COLO668 (cell line): ENCODE measurements around the gene LMNTD1.
"Not testable (repeated sequence)": the region's sequence is repeated elsewhere in the genome, so short reads cannot be mapped to it uniquely, and the experiment has no call there.

Source experiments
- DNase-seq: peaks from one replicate; lab custom pipeline; 2025; ENCODE audit not compliant: unreplicated experiment; lab: John Stamatoyannopoulos, UW

LMNTD1 gene

DNA sequence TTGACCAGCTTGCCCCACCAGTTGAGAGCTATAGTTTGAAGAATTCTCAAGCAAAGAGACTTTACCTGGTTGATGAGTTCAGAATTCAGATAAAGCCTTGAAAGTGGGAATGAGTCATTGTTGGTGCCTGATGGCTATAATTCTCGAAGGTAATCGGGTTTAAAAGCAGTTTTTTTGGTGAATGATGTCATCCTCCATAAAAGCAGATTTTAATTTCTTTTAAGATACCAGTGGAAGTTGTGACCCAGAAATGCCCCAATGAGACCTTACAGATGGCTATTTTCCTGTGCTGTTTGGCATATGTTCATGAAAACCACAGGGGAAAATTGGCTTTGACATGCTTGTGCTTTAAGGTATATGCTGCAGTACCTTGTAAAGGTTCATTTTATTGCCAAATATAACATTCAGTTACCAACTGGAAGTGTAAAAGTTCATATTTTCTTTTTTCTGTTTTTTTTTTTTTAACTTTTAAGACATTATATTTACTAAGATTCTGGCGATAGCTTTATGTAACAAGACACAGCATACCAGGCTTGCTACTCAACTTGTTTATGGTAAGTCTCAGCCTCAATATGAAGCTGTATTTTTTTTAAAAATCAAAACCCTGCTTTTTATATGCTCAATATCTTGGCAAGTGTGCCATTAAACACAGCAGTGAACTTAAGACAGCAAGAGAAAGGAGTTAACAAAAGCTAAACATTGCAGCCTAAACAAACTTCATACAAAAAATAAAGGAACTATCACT, 119.3 kb downstream of the LMNTD1 start:
- DNase-seq, result no peak

DNA sequence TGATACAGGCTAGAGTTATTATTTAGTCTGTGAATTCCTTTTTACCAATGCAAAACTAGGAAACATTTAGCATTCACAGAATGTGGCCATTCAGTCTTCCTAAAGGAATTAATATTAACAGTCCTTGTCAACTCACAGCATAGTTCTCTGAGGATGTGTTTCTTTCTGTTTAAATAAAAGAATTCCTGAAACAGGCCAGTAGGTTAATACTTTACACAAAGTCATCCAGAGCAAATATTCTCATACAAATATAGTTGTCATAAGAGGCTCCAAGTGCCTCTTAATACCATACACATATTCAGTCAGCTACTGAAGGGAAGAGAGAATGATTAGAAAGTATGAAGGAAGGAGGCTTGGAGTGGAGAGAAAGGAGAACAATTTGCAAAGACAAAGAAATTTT, 120.1 kb downstream of the LMNTD1 start:
- no peak for DNase-seq

DNA sequence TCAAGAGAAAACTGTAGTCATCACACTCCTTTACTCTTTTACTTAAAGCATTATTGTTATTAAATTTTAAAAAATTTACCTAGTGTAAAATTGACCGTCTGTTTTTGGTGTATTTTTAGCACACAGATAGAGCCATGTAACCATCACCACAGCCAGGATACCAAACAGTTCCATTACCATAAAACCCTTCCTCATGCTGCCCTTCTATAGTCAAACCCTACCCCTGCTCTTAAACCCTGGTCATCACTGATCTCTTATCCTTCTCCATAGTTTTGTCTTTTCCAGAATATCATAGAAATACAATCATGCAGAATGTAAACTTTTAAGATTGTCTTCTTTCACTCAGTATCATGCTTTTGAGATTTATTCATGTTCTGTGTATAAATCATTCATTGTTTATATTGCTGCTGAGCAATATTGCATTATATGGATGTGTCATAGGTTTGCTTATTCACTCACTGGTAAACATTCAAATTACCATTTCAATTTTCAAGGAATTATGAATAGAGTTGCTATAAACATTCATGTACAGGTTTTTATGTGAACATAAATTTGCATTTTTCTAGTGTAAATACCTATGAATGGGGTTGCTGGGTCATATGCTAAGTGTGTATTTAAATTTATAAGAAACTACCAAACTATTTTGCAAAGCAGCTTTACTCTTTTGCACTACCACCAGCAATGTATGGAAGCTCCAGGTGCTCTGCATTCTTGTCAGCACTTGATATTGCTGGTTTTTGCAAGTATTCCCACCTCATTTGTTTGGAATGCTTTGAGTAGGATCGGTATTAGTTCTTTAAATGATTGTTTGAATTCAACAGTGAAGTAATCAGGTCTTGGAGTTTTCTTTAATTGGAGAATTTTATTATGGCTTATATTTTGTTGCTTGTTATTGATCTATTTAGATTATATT, 125.5 kb downstream of the LMNTD1 start:
- DNase-seq, result no peak

DNA sequence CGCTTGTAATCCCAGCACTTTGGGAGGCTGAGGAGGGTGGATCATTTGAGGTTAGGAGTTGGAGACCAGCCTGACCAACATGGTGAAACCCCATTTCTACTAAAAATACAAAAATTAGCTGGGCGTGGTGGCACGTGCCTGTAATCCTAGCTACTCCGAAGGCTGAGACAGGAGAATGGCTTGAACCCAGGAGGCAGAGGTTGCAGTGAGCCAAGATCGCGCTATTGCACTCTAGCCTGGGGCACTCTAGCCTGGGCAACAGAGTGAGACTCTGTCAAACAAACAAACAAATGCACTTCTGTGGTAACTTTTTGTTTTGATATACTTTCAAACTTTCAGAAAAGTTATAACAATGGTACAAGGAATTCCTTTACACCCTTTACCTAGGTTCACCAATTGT, 126.3 kb downstream of the LMNTD1 start:
- not testable (repeated sequence) for DNase-seq
